Measurements from ENCODE around the gene SMYD3.
A peak's percentile ranks its signal among the peaks of the same experiment; 100 is the strongest.

Gene SMYD3

DNA sequence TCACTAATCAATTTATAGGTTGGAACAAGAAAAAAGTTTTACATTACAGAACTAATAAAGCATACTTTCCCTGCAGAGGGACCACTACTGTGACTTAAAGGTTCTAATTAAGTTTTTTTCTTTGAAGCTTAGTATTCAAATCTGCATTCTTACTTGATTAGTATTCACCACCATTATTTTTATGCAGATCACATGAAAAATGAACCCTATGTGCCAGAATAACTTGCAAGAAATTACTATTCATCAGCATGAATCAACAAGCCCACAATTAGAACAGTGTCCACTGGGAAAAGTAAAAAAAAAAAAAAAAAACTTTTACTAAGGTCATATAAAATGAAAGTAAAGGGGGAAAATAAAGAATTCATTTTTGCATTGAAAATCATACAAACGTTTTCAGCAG, 90.8 kb downstream of the SMYD3 start:
- peak; percentile 23 for DNase-seq

DNA sequence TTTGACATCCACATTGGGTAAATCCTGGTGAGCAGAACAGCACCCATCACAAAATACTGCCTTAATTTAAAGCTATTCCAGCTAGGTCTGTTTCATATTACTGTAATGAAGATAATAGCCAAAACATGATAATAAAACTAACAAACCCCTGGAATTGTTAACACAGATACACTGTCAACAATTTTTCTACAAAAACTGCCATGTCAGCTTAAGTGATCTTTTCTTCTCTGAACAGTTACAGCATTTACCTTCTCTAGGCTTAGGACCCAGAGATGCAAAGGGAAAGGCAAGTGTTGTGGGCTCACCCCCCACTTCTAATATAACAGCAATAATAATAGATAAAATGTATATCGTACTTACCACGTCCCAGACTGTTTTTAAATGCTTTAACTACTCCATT, 92.1 kb downstream of the SMYD3 start:
- DNase-seq: no peak

DNA sequence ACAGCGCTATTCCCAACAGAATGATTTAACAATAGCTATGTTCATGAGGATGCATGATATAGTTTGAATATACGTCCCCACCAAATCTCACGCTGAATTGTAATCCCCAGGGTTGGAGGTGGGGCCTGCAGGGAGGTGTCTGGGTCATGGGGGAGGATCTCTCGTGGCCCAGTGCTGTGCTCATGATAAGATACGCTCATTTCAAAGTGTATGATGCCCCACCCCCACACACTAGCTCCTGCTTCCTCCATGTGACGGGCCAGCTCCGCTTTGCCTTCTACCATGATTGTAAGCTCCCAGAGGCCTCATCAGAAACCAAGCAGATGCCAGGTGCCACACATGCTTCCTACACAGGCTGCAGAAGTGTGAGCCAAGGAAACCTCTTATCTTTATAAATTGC, 93.6 kb downstream of the SMYD3 start:
- DNase-seq: no peak

DNA sequence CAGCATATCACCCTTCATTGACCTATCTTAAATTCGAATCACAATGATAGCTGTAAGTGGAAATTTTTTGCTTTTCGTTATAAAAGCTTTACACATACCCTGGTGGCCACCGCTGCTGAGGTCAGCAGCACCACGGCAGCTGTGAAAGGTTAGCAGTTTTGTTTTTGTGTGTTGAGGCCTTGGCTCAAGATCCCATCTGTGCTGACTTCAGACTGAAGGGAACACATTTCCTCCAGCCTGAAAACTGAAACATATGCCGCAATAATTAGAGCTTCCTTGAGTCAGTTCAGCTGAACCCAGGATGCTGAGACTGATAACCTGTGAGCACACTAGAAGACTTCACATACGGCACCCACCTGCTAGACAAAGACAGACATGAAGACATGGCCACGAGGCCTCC, 103.0 kb downstream of the SMYD3 start:
- DNase-seq: peak; percentile 18

DNA sequence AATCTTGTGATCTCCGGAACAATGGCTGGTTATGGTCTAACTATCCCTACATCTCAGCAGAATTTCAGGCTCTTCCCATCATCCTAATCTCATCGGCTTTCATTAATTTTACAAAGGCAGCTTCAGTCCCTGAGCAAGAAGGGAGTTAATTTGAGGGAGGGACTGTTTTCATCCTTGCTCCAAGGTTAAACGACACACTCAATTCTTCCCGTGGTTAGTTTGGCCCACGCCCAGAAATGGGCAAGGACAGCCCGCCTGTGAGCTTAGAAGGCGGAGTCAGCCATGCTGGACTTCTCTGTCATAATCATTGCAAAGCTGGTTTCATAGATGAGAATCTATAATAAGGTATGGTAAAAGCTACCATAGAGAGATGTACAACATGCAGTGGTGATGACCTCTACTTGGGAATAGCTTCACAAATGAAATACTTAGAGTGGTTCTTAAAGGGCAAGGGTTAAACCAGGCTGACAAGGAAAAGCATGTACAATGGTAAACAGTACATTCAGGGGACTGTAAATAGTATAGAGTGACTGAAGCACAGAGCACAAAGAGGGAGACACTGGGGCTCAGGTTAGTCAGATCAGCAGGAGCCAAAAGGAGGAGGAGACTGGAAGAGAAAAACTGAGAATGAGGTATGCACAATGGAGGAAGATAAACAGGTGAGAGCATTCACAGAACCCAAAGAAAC, 108.8 kb downstream of the SMYD3 start:
- DNase-seq: no peak

DNA sequence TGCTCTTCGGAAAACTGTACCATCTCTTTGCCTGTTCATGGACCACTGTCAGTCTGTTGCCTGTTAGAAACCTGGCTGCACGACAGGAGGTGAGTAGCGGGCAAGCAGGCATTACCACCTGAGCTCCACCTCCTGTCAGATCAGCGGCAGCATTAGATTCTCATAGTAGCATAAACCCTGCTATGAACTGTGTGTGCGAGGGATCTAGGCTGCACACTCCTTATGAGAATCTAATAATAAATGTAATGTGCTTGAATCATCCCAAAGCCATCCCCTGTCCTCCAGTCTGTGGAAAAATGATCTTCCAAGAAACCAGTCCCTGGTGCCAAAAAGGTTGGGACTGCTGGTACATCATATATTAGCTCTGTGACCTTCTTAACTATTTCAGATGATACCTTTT, 110.0 kb downstream of the SMYD3 start:
- no peak for DNase-seq

DNA sequence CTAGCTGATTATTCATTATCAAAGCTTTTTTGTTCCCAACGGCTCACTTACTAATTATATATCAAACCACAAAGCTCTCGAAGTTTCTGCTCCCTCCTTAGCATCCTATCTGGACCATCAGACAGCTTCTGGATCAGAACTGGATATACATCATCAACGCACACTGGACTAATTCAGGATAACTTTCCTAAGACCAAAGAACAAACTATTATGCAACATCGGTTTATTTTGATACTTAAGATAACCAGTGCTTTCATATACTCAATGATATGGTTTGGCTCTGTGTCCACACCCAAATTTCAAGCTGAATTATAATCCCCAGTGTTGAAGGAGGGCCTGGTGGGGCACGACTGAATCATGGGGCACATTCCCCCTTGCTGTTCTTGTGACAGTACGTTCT, 110.8 kb downstream of the SMYD3 start:
- no peak for DNase-seq

DNA sequence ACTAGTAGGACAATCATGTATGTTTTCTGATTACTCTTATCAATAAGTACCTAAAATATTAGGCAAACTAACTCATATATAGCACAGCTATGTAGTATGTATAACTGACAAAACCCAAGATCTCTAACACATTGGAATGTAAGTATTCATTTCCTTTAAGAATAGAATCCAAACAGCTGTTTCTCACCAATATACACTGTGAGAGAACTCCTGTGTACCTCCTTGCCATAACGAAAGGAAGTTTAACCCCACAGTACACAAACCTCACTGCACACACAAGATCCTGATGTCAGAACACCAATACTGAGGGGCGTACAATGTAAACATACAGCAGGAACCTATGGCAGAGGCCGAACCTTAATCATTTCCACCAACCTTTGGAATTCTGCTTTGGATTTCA, 113.0 kb downstream of the SMYD3 start:
- DNase-seq: peak; percentile 18

DNA sequence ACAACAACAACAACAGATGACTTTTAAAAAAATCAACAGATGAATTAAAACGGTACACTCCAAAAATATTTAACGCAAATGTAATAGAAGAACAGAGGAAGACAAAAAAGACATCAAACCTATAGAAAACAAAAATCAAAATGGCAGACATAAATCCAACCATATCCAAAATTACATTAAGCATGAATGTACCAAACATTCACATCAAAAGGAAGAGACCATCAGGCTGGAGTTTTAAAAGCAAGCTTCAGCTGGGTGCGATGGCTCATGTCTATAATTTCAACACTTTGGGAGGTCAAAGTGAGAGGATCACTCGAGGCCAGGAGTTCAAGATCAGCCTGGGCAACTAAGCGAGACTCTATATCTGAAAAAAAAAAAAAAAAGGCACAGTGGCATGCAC, 116.2 kb downstream of the SMYD3 start:
- no peak for DNase-seq

DNA sequence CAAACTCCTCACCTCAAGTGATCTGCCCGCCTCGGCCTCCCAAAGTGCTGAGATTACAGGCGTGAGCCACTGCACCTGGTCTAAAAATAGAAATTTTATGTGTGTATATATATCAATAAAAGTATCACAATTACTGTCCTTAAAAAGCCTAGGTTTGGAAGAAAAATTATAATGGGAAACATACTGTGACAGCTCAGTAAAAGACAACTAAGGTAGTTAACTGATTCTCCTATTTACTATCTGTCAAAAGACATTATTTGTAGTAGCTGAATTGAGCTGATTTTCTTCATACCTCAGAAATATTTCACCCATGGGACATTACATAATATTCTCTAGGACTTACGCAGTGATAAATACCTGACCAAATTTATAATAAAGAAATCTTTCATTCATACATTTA, 122.5 kb downstream of the SMYD3 start:
- no peak for DNase-seq

DNA sequence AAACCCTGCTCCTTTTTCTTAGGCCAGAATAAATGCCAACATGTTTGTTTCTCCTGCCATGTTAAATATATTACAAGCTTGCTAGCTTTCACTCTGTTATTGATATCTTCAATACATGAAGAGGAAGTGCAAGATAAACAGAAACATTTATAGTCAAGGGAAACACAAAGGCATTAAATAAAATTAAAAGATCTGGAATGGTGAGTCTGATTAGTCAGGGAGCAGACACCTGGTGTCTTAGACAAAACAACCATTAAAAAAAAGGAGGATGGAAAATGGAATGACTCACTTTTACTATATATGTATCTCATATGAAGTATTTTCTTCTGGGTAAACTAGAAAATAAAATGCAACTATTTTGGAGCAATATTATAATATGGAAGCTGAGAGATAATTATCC, 123.3 kb downstream of the SMYD3 start:
- DNase-seq: no peak

DNA sequence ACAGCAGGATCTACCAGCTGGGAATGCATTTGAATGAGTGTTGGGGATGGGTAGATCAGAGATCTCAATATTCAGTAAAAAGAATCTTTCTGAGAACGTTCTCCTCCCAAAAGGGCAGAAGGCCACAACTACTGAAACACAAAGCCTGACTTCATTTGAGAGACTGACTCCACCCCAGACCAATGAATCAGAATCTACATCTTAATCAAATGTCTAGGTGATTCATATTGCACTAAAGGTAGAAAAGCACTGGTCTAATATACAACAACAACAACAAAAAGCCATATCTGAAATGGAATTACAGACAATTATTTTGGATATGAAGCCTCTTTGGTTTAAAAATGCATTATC, 123.9 kb downstream of the SMYD3 start:
- DNase-seq: no peak

DNA sequence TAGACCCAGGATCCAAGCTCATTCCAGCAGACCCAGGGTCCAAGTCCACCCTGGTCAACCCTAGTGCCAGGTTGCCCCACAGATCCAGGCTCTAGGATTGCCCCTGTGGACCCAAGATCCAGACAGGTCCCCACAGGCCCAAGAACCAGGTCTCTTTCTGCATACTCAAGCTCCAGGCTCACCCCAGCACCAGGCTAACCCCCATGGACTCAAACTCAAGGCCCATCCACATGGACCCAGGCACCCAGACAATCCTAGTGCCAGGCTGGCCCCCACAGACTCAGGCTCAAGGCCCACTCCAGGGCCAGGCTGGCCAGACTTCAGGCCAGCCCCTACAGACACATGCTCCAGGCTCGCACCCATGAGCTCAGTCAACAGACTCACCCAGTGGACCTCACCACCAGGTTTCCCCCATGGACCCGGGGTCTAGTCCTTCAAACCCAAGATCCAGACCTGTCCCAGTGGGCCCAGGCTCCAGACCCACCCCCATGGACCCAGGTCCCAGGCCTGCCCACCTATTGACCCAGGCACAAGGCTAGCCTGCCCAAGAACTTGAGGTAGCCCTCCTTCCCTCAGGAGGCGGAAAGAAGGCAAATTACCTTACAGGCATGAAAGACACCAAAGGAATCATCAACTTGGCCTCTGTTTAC, 124.4 kb downstream of the SMYD3 start:
- DNase-seq: no peak

DNA sequence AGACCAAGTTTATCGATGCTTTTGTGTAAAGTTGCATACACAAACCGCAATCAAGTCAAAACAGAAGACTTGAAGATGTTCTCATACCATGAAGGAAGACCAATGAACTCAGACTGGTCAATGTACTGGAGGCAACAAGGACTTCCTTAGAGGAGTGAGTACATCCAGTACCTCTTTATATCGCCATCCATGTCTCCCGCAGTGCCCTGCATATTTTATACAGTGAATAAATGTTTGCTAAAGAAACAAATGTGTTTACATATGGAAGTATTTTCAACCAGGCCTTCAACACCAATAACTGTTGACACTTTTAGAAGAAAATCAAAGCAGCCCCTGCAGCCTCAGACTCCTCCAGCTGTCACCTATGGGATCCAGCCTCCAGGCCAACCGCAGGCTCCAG, 125.6 kb downstream of the SMYD3 start:
- DNase-seq: no peak

DNA sequence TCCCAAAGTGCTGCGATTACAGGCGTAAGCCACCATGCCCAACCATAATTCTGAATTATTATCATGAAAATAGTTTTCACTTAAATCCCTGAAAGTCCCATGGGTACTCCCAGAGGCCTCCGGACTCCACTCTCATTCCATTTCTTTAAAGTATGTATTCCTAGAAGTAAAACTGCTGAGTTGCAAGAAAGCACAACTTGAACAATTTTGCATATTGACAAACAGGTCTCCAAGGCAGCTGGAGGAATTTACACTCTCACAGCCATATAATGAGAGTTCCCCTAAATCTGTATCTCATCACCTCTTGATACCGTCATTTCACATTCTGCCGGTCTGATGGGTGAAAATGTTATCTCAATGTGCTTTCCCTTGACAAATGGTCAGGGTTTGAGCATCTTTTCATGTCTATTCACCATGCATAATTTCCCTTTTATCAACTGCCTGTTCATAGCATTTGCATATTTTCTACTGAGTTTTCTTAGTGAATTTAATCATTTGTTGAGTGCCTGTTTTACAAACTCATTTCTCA, 129.4 kb downstream of the SMYD3 start:
- no peak for DNase-seq

DNA sequence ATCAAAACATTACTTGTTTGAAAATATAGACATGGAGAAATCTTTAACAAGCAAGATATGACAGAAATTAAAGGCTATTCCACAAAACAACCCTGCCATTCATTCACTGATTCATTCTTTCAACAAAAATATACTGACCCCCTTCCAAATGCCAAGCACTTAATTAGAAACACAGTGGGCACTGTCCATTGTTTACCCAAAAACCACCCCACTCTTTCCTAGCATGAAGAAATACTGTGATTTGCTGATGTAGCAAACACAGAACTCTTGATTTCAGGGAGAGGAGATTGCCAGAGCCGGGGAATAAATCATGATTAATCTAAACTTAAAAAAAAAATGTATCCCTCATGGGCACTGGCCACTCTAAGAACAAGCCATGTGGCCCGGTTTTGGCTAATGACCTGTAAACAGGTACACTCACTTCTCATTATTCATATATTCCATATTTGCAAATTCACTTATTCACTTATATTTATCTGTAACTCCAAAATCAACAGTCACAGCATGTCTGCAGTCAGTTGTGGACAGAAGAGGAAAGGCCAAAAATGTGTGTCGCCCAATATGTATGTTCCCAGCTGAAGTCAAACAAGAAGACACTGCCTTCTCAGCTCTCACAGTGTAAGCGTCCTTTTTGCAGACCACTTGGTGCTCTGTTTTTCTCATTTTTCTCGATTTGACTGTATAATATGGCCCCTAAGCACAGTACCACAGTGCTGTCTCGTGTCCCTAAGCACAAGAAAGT, 133.1 kb downstream of the SMYD3 start:
- no peak for DNase-seq

DNA sequence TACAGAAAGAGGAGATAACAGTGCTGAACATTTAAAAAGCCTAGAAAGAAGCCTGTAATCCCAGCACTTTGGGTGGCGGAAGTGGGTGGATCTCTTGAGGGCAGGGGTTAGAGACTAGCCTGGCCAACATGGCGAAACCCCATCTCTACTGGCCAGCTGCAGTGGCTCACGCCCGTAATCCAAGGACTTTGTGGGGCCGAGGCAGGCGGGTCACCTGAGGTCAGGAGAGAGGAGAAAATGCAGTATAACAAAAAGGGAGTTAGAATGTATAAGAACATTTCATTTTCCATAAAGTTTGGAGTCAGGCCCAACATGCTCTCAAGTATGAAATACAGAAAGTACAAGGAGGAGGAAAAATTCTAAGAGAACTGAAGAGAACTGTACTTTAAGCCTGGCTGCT, 134.5 kb downstream of the SMYD3 start:
- DNase-seq: no peak

DNA sequence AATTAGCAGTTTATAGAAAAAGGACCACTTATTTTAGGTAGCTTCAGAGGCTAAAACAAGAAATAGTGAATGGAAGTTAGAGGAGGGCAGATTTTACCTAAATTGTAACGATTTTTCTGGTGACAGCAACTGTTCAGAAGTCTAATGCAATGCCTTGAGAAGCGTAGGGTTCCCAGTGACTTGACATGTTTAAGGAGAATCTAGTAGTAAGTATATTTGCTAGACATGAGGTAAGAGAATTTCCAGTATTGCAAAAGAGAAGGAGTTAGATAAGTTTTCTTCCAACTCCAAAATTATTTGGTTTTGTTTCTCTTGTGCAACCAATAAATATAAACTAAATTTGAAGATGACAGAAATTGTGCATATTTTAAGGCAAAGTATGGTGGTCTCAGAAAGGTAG, 140.0 kb downstream of the SMYD3 start:
- no peak for DNase-seq

DNA sequence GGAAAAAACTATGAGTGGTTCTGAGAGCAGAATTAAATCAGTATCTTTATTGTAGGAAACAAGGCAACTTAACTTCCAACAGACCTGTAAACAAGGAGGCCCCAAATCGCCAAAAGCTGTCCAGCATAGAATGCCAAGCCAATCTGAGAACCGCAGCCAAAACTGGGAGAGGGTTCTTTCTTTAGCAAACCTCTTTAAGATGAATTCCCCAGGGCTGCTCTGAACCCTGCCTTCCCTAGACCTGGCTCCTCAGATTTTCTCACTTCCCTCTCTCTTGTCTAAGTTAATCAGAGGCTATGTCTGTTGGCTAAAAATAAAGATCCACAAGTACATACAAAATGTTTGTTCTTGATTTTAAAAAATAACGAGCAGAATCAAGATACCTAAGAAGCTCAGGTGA, 141.4 kb downstream of the SMYD3 start:
- DNase-seq: no peak

DNA sequence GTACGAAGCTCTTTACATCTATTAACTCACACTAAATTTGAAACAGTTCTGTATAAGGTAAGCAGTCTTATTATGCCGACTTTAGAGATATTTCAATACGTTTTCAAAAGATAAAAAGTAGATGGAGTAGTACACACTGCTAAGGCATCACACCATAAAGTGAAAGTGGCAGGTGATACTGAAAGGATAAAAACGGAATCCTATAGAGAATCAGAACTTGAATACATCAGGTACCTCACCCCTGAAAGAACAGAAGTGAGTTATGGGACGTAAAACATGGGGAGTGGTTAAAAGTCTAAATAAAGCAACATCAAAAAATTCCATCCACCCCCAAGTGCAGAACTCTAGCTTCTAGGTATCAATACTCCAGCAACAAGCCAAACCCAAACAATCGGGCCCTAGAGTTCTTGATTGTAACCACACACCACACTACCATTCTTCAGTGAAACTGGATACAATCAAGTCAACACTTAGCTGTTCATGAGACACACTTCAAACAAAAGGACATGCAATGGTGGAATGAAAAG, 142.6 kb downstream of the SMYD3 start:
- DNase-seq: no peak

DNA sequence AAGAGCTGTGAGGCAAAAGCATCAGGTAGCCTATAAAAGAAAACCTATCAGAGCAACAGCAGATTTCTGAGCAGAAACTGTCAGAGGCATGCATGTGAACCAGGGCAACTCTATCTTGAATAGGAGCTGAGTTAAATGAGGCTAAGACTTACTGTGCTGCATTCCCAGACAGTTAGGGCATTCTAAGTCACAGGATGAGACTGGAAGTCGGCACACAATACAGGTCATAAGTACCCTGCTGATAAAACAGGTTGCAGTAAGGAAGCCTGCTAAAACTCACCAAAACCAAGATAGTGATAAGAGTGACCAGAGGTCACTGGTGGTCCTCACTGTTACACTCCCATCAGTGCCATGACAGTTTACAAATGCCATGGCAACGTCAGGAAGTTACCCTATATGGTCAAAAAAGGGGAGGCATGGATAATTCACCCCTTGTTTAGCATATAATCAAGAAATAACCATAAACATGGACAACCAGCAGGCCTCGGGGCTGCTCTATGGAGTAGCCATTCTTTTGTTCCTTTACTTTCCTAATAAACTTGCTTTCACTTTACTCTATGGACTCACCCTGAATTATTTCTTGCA, 150.0 kb downstream of the SMYD3 start:
- peak; percentile 51 for DNase-seq

DNA sequence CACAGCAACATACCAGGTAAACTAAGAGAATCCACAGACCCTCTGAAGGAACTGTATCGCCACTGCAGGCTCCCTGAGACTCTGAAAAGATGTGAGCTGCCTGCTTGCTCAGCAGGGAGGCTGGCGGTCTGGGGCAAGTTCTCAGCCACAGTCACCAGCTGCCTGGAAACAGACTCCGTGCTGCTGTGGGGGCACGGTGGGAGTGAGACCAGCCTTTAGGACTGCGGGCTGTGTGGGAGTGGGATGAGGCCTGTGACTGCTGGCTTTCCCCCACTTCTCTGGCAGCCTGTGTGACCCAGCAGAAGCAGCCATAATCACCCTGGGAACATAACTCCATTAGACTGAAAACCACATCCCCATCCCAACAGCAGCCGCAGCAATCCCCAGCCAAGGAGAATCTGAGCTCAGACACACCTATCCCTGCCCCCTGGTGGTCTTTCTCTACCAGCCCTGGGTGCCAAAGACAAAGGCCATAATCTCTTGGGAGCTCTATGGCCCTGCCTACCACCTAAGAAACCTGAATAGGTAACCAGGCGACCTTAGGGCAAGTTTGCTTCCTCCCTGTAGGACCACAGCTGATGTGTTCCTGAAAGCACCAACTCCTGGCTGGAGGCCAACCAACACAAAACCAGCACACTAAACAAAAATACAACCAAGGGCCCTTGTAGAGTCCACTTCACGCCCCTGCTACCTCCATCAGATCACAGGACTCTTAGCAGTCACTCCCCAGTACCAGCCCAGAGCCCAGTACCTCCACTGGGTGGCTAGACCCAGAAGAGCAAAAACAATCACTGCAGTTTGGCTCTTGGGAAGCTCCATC, 151.5 kb downstream of the SMYD3 start:
- DNase-seq: no peak

Data from fibroblast of skin of abdomen (primary cell).